ENCODE results near the gene PTGES2. TPM values are rescaled to one million over a fixed set of nuclear protein-coding genes. Genes with fewer than 3 reads are reported as not detected.
A peak's percentile ranks its signal among the peaks of the same experiment; 100 is the strongest.
"Not testable (repeated sequence)": the region's sequence is repeated elsewhere in the genome, so short reads cannot be mapped to it uniquely, and the experiment has no call there.

The PTGES2 gene
- total RNA-seq, 1 donor from 2014 or later = 33.8 TPM

DNA sequence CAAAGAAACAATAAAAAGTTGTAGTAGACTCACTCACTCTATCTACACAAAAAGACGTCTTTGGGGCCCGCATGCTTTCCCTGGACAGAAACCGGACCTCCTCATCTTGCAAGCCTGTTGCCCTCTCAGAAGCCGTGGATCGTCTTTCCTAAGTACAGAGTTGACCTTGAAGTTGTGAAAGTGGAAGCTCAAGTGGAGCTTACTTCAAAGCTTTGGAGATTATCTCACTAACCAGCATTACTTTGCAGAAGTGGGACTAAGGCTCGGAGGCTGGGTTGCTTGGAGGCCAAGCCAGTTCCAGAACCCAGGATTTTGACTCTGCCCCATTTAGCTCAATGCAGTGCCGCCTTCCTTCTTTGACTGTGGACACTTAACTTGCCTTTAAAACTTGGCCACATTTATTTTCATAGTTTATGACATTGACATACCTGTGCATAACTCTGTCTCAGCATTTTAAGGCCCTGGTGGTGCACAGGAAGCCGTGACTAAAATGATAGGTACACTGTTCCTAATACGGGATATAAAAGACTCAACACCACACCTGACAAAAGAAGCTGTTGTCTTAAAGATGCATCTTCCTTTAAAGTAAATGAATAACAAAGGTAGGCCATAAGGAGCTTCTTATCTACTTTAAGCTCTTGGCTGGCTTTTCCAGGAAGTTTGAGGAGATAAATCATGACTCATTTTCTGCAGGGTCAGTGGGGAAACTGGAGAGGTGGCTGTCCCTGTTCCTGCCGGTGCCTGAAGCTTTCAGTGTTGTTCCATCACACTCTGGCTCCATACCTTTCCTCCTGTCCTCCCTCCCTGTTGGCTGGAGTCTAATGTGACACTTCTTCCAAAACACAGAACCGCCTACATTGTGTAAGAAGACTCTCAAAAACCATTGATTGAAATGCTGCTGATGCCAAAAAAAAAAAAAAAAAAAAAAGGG is 48.8 kb downstream of the PTGES2 start:
- DNase-seq (ENCODE audit: low spot score) = no peak
- intact Hi-C loops (cut with DNase I) = no loop called here
- no peak for ATAC-seq

- DNase-seq (ENCODE audit: low spot score) = no peak
- no peak for ATAC-seq
- intact Hi-C loops (cut with DNase I) = no loop called here
Measured at GRCh38 chr9:128077847-128078503, 49.6 kb downstream of the PTGES2 start.

DNA sequence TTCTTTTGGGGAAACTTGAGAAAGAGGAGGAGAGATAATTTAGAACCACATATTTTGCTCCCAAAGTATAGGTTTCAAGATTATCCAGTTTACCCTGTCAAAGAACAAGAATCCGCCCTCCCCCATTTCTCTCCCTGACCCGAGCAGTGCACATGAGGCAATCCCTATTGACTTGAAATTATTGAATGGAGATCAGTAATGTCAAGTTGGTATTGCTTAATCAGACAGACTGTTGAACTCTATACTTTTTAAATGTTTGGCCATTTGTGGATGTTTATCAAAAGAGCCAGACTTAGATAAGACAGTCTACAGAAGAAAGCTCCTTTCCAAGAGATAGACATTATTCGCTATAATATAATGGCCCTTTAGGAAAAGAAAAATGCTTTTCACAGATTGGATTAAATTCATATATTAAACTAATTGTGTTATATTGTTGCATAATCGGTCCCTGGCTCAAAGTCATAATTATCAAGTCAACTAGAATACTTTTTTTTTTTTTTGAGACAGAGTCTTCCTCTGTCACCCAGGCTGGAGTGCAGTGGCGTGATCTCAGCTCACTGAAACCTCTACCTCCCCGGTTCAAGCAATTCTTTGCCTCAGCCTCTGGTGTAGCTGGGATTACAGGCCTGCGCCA is 54.2 kb downstream of the PTGES2 start:
- DNase-seq (ENCODE audit: low spot score) (no peak), ATAC-seq (peak; percentile 72)
- intact Hi-C loops (cut with DNase I) = loop anchor here (5.0 kb wide), 1 partner anchor 1609 kb away; no protein-coding TSS in a partner anchor

DNA sequence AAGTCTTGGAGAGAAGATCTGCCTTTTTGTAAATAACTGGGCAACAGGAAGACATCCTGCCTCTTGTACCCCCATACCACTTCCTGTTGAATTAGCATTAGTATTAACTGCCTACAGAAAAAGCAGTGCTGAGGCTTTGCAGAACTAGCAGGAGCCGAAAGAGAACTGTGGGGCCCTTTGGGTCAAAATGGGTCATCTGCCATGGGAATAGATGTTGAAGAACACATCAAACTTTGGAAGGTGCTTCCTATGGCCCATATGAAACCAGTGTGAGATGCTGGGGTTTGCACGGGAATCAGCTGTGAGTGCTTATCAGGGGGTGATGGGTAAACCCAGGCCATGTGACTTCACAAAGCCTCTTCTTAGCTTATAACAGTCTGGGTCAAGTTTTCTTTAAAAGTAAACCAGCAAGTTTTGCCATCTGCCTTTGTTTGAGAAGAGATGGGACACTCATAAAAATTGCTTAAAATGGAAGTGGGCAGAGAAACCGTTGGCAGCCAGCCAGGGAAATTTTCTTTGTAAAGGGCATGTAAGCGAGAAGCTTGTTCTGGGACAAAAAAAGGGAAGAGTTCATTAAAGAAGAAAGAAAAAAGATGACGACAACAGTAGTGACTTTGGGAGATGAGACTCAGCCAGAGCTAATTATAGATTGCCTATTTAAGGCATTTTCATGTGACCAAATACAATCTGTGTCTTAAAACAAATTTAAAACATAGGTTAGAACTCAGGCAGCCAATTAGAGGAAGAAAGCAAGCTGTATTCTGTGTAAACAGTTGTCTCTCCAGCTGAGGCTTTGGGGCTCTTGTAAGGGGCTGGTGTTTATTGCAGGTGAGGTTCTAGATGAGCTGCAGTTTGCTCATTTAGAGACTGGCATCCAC is 55.1 kb downstream of the PTGES2 start:
- DNase-seq (ENCODE audit: low spot score) (peak; percentile 94), ATAC-seq (peak; percentile 44)
- intact Hi-C loops (cut with DNase I) = loop anchor here (5.0 kb wide), 1 partner anchor 1610 kb away; no protein-coding TSS in a partner anchor

- intact Hi-C loops (cut with DNase I) = loop anchor here (5.0 kb wide), 1 partner anchor 1611 kb away; no protein-coding TSS in a partner anchor
- not testable (repeated sequence) for DNase-seq (ENCODE audit: low spot score); ATAC-seq
Measured at GRCh38 chr9:128071475-128071874, 56.1 kb downstream of the PTGES2 start.

DNA sequence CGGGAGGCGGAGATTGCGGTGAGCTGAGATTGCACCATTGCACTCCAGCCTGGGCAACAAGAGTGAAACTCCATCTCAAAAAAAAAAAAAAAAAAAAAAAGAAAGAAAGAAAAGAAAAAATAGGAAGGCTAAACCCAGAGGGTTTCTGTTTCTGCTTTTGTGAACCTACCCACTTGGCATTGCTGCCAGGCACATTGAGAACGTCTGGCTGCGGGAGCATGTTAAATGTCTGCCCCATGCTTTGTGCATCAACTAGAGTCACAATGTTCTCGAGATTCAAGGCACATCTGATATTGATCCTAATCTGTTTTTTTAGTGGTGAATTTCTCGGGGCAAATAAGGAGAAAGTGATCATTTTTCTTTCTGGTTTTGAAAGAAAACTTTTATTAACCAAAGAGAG is 56.7 kb downstream of the PTGES2 start:
- intact Hi-C loops (cut with DNase I) = loop anchor here (5.0 kb wide), 1 partner anchor 1611 kb away; no protein-coding TSS in a partner anchor
- DNase-seq (ENCODE audit: low spot score) (no peak), ATAC-seq (no peak)

Other genes starting within 250 kb of the PTGES2 start
- gene ST6GALNAC6, start 228.1 kb downstream of the PTGES2 start, total RNA-seq = 108 TPM
- 19.6 TPM for gene ST6GALNAC4, start 210.7 kb downstream of the PTGES2 start, total RNA-seq
- gene PIP5KL1, start 197.0 kb downstream of the PTGES2 start, total RNA-seq = 2.0 TPM
- gene DPM2, start 189.9 kb downstream of the PTGES2 start, total RNA-seq = 24.6 TPM
- 96.8 TPM for gene EEIG1, start 146.7 kb downstream of the PTGES2 start, total RNA-seq
- 7.8 TPM for gene NAIF1, start 60.4 kb downstream of the PTGES2 start, total RNA-seq
- 21.0 TPM for gene SLC25A25, start 59.5 kb downstream of the PTGES2 start, total RNA-seq
- gene LCN2, start 21.7 kb upstream of the PTGES2 start, total RNA-seq = 6.0 TPM
- 42.1 TPM for gene BBLN, start 32.5 kb upstream of the PTGES2 start, total RNA-seq
- 140 TPM for gene CIZ1, start 63.8 kb upstream of the PTGES2 start, total RNA-seq
- gene DNM1, start 75.7 kb upstream of the PTGES2 start, total RNA-seq = 52.7 TPM
- 119 TPM for gene GOLGA2, start 148.3 kb upstream of the PTGES2 start, total RNA-seq
- gene SWI5, start 148.5 kb upstream of the PTGES2 start, total RNA-seq = 19.6 TPM
- 13.0 TPM for gene TRUB2, start 194.7 kb upstream of the PTGES2 start, total RNA-seq
- gene COQ4, start 195.1 kb upstream of the PTGES2 start, total RNA-seq = 28.9 TPM
- gene SLC27A4, start 212.8 kb upstream of the PTGES2 start, total RNA-seq = 13.9 TPM
- 41.9 TPM for gene URM1, start 243.6 kb upstream of the PTGES2 start, total RNA-seq

All from sciatic nerve (tissue), 2 donors.